B cell (primary cell): ENCODE measurements around the gene PAK6.

Experiments used
- CTCF ChIP-seq: fragments of 200-600 bp; IDR thresholded peaks from one replicate; pipeline ENCODE4 v1.8.0; 2022; ENCODE audit warnings: antibody characterized with exemption, mild to moderate bottlenecking
- EZH2 ChIP-seq: IDR thresholded peaks from 2 replicates; pipeline ENCODE4 v1.6.1; 2012; ENCODE audit warnings: borderline replicate concordance, low read depth, mild to moderate bottlenecking, moderate library complexity, low read length; ENCODE audit not compliant: insufficient read depth, poor library complexity, severe bottlenecking

GRCh38 chr15:40290918-40291574 is 52.2 kb downstream of the PAK6 start:
- TF ChIP-seq CTCF (no peak), EZH2 (no peak)
